IMR-90 (cell line): Measurements from ENCODE around the gene LGALS1. TPM values are rescaled to one million over a fixed set of nuclear protein-coding genes. Genes with fewer than 3 reads are reported as not detected.

Experiments
- ATAC-seq: fragments of 200-7000 bp; cut with Tn5 transposase; 2 replicates; pipeline ENCODE4 v1.9.1; 2020; ENCODE audit warnings: low read depth, mild to moderate bottlenecking, moderate library complexity
- BruUV-seq: library from RNA; stranded (reverse); fragments of 400-500 nt; replicated peaks from 2 replicates; lab custom pipeline; 2021; lab: Mats Ljungman, UMichigan
- CTCF ChIA-PET: fragments of 300-600 bp; formaldehyde crosslinking; extraction: SDS; loops from one replicate; lab custom pipeline; 2021; ENCODE audit warnings: antibody characterized with exemption; lab: Yijun Ruan, JAX
- POLR2A ChIA-PET: fragments of 300-600 bp; sonication (Branson Sonifier 250); formaldehyde crosslinking; loops from one replicate; lab custom pipeline; 2022; ENCODE audit warnings: antibody characterized with exemption; ENCODE audit not compliant: unreplicated experiment; lab: Charles Lee
- DNase-seq: peaks from one replicate; pipeline ENCODE4 v3.0.0; 2013
- H2AFZ ChIP-seq: replicated peaks from 2 replicates; pipeline ENCODE3; 2013; ENCODE audit warnings: low read length, mild to moderate bottlenecking; ENCODE audit not compliant: poor library complexity
- H2AK5ac ChIP-seq: 2 replicates; pipeline ENCODE4 v1.6.1; 2013; ENCODE audit warnings: low read depth, low read length, inconsistent platforms
- H2AK9ac ChIP-seq: replicated peaks from 2 replicates; pipeline ENCODE3; 2013; ENCODE audit warnings: mild to moderate bottlenecking, low read depth, low read length, moderate library complexity; ENCODE audit not compliant: poor library complexity
- H2BK120ac ChIP-seq: 2 replicates; pipeline ENCODE4 v1.6.1; 2013; ENCODE audit warnings: low read depth, low read length, inconsistent platforms
- H2BK15ac ChIP-seq: 3 replicates; pipeline ENCODE4 v1.6.1; 2013; ENCODE audit warnings: low read depth, low read length, inconsistent platforms
- H2BK20ac ChIP-seq: 2 replicates; pipeline ENCODE4 v1.6.1; 2013; ENCODE audit warnings: low read depth, mild to moderate bottlenecking, inconsistent platforms, low read length, moderate library complexity
- H2BK5ac ChIP-seq: 2 replicates; pipeline ENCODE4 v1.6.1; 2013; ENCODE audit warnings: mild to moderate bottlenecking, low read depth, low read length, inconsistent platforms; ENCODE audit not compliant: poor library complexity, severe bottlenecking
- H3K14ac ChIP-seq: replicated peaks from 2 replicates; pipeline ENCODE4 v1.6.1; 2013; ENCODE audit warnings: low read depth, low read length, inconsistent platforms
- H3K18ac ChIP-seq: 2 replicates; pipeline ENCODE4 v1.6.1; 2013; ENCODE audit warnings: low read depth, low read length, control low read depth
- H3K23ac ChIP-seq: 2 replicates; pipeline ENCODE4 v1.6.1; 2013; ENCODE audit warnings: low read depth, low read length, inconsistent platforms
- H3K27ac ChIP-seq: 2 replicates; pipeline ENCODE4 v1.5.1; 2013; ENCODE audit warnings: mild to moderate bottlenecking, control low read depth, low read length; ENCODE audit not compliant: insufficient read depth
- H3K27me3 ChIP-seq: 2 replicates; pipeline ENCODE4 v1.6.1; 2013; ENCODE audit warnings: low read length; ENCODE audit not compliant: control insufficient read depth, insufficient read depth
- H3K36me3 ChIP-seq: 2 replicates; pipeline ENCODE4 v1.6.1; 2013; ENCODE audit warnings: low read length, mixed read lengths; ENCODE audit not compliant: control insufficient read depth, insufficient read depth
- H3K4ac ChIP-seq: 2 replicates; pipeline ENCODE4 v1.6.1; 2013; ENCODE audit warnings: low read depth, low read length, inconsistent platforms
- H3K4me1 ChIP-seq: 2 replicates; pipeline ENCODE4 v1.6.1; 2013; ENCODE audit warnings: low read length, mixed read lengths; ENCODE audit not compliant: control insufficient read depth, insufficient read depth
- H3K4me2 ChIP-seq: 2 replicates; pipeline ENCODE4 v1.6.1; 2013; ENCODE audit warnings: low read depth, mild to moderate bottlenecking, control low read depth, low read length, moderate library complexity
- H3K4me3 ChIP-seq: 2 replicates; pipeline ENCODE4 v1.5.1; 2013; ENCODE audit warnings: low read depth, mild to moderate bottlenecking, control low read depth, low read length, moderate library complexity; ENCODE audit not compliant: insufficient read depth
- H3K56ac ChIP-seq: 2 replicates; pipeline ENCODE4 v1.6.1; 2013; ENCODE audit warnings: low read length, inconsistent platforms; ENCODE audit not compliant: insufficient read depth; ENCODE audit errors: extremely low read depth
- H3K79me1 ChIP-seq, 2 experiments: 2 replicates each; pipeline ENCODE4 v1.6.1; 2013; ENCODE audit warnings: low read length in 2 of 2, inconsistent platforms in 1 of 2, low read depth in 1 of 2
- H3K9ac ChIP-seq: 2 replicates; pipeline ENCODE4 v1.6.1; 2013; ENCODE audit warnings: low read depth, low read length, control low read depth
- H3K9me1 ChIP-seq: 2 replicates; pipeline ENCODE4 v1.6.1; 2013; ENCODE audit warnings: low read length, inconsistent platforms; ENCODE audit not compliant: insufficient read depth
- H3K9me3 ChIP-seq: 2 replicates; pipeline ENCODE4 v1.6.1; 2013; ENCODE audit warnings: low read length; ENCODE audit not compliant: control insufficient read depth, insufficient read depth
- H4K20me1 ChIP-seq: 2 replicates; pipeline ENCODE4 v1.6.1; 2013; ENCODE audit warnings: low read length, inconsistent platforms; ENCODE audit not compliant: insufficient read depth
- H4K5ac ChIP-seq: 2 replicates; pipeline ENCODE4 v1.6.1; 2013; ENCODE audit warnings: mild to moderate bottlenecking, low read depth, low read length, control low read depth
- H4K8ac ChIP-seq, 2 experiments: 2 replicates each; pipeline ENCODE4 v1.6.1; 2013; ENCODE audit warnings: low read depth in 2 of 2, low read length in 2 of 2, control low read depth in 1 of 2, inconsistent platforms in 1 of 2
- H4K91ac ChIP-seq: 2 replicates; pipeline ENCODE4 v1.6.1; 2013; ENCODE audit warnings: low read depth, low read length, inconsistent platforms; ENCODE audit not compliant: insufficient read depth
- CTCF ChIP-seq: conservative IDR thresholded peaks from 2 replicates; pipeline ENCODE4 v1.5.1; 2012; ENCODE audit warnings: mild to moderate bottlenecking, low read depth, low read length, improper control_type of control experiment
- ELK1 ChIP-seq: fragments of 150-350 bp; IDR thresholded peaks from 2 replicates; pipeline ENCODE4 v1.6.1; 2016; ENCODE audit warnings: low read depth, mild to moderate bottlenecking, low read length, moderate library complexity, borderline replicate concordance
- FOS ChIP-seq: fragments of 150-350 bp; IDR thresholded peaks from 2 replicates; pipeline ENCODE4 v1.6.1; 2016; ENCODE audit warnings: low read depth, low read length
- POLR2A ChIP-seq: IDR thresholded peaks from 2 replicates; pipeline ENCODE4 v1.6.1; 2012; ENCODE audit warnings: mild to moderate bottlenecking, low read depth, low read length
- RAD21 ChIP-seq: IDR thresholded peaks from 2 replicates; pipeline ENCODE4 v1.6.1; 2012; ENCODE audit warnings: low read length, improper control_type of control experiment
- WGBS, 2 experiments: methylation state at CpG; one replicate each; pipeline versions ENCODE4 v1.1.5 to v1.1.7; 2013; ENCODE audit warnings: missing lambda C conversion rate in 2 of 2; ENCODE audit not compliant: insufficient read length in 1 of 2; ENCODE audit errors: extremely low coverage in 2 of 2; 5-methylcytosine and 5-hydroxymethylcytosine counted together
- dilution Hi-C: fragments of 300-500 bp; cut with HindIII; formaldehyde crosslinking; loops from one replicate; pipeline ENCODE4 v1.14.3; 2018; ENCODE audit warnings: low sequenced_read_pairs; ENCODE audit not compliant: unreplicated experiment
- in situ Hi-C: fragments of 300-500 bp; cut with MboI; formaldehyde crosslinking; loops from 3 replicates; pipeline ENCODE4 v1.14.3; 2019; ENCODE audit warnings: low sequenced_read_pairs, inconsistent platforms, mixed read lengths
- intact Hi-C: fragments of 100-400 bp; cut with micrococcal nuclease; formaldehyde crosslinking; loops from 2 replicates; pipeline ENCODE4 v1.10.0; 2022
- polyA plus RNA-seq, 3 experiments: library from polyadenylated mRNA; depleted of rRNA; stranded (reverse); fragments of >200 nt; gene quantifications; 2 replicates each; pipeline ENCODE4 v1.2.3, GENCODE V29; 2012; ENCODE audit warnings: low replicate concordance in 1 of 3
- total RNA-seq: library from RNA; depleted of rRNA; stranded (reverse); fragments of >200 nt; gene quantifications from 2 replicates; pipeline ENCODE4 v1.2.3, GENCODE V29; 2012

Gene LGALS1
- total and polyA plus RNA-seq, 2 of the 4 experiments (the other 2 are of a cell fraction): 11,896 to 15,383 TPM

- no peak overlapping the region for H4K5ac ChIP-seq
- peak overlapping the region; percentile 16; the same call in 1 of the 2 replicates for H2BK20ac ChIP-seq
- H3K9me1 ChIP-seq: peaks cover 19% of the 10 kb centered on the region
- H3K4me3 ChIP-seq: no peak overlapping the region
- no peaks in the 10 kb centered on the region for H3K9me3 ChIP-seq
- no peak overlapping the region for H3K18ac ChIP-seq
- H3K4me2 ChIP-seq: no peak overlapping the region; the same call in 1 of the 2 replicates
- H3K79me1 ChIP-seq: peaks cover 0 to 68% of the 10 kb centered on the region in 2 experiments; a peak in 3 of 4 replicates
- H2BK120ac ChIP-seq: peak overlapping the region; percentile 36; the same call in 1 of the 2 replicates
- H2AFZ ChIP-seq: peak overlapping the region; percentile 74
- no CpG with 5 or more reads among the region's 6 CpGs for WGBS, 2 experiments
- in situ Hi-C loops: no loop called here
- dilution Hi-C loops: no loop called here
- H3K14ac ChIP-seq: 0 out of 2 replicates have a peak overlapping the region, but pooled peaks have one; percentile 45
- no peak overlapping the region for H3K56ac ChIP-seq
- H2AK9ac ChIP-seq: peak overlapping the region; percentile 89
- H2BK5ac ChIP-seq: no peak overlapping the region
- H4K91ac ChIP-seq: no peak overlapping the region
- no peak overlapping the region for H3K23ac ChIP-seq
- DNase-seq (peak; percentile 75), ATAC-seq (no peak; the same call in 1 of the 2 replicates)
- no peaks in the 10 kb centered on the region for H3K27me3 ChIP-seq
- peaks cover 12% of the 10 kb centered on the region; the same call in 1 of the 2 replicates for H3K36me3 ChIP-seq
- H3K9ac ChIP-seq: no peak overlapping the region
- BruUV-seq: no TSS peak
- H3K27ac ChIP-seq: peak overlapping the region; percentile 13; the same call in 1 of the 2 replicates
- H2BK15ac ChIP-seq: no peak overlapping the region
- intact Hi-C loops: no loop called here
- peak overlapping the region; percentile 46 for H3K4ac ChIP-seq
- no peak overlapping the region; a peak in 1 of 4 replicates for H4K8ac ChIP-seq
- ChIA-PET POLR2A (no interaction called here), CTCF (interaction anchor here (1.0 to 1.4 kb wide), 2 partner anchors 22 to 50 kb away, joined by 4 to 5 read pairs; partner anchors contain the start of genes NOL12 and PDXP)
- H3K4me1 ChIP-seq: peaks cover 48% of the 10 kb centered on the region
- H2AK5ac ChIP-seq: peak overlapping the region; percentile 79
- H4K20me1 ChIP-seq: no peaks in the 10 kb centered on the region
- TF ChIP-seq POLR2A (no peak), CTCF (peak; percentile 43), FOS (no peak), RAD21 (0 out of 2 replicates have a peak, but pooled peaks have one; percentile 1), ELK1 (no peak)
Measured at GRCh38 chr22:37636186-37636948, 39.1 kb upstream of the LGALS1 start.
